ENCODE results near the gene NRXN3. TPM values are rescaled to one million over a fixed set of nuclear protein-coding genes. Genes with fewer than 3 reads are reported as not detected.

NRXN3 gene
- total and polyA plus RNA-seq, 2 of the 13 experiments (the other 11 are each of a cell fraction or from before 2014, with no cell fraction given) = 0.03 TPM; not detected in 1

- H3K4me1 ChIP-seq (ENCODE audit: insufficient read depth, low read length) = peaks cover 12% of the 10 kb centered on the region; the same call in 1 of the 2 replicates
- no peaks in the 10 kb centered on the region for H3K36me3 ChIP-seq (replicated peaks in 1 of 2; ENCODE audit: control insufficient read depth in 1 of 2, insufficient read depth in 2 of 2, low read length in 2 of 2)
- H3K79me2 ChIP-seq (ENCODE audit: insufficient read depth, low read length) = no peaks in the 10 kb centered on the region
- intact Hi-C loops (cut with micrococcal nuclease; ENCODE audit: unreplicated experiment) = no loop called here
- no peak overlapping the region for H3K4me3 ChIP-seq (replicated peaks in 1 of 3; ENCODE audit: insufficient read depth in 1 of 3, low read depth in 2 of 3, low read length in 3 of 3)
- no peak for DNase-seq (ENCODE audit: low spot score)
- CTCF ChIA-PET (ENCODE audit: low intra/inter-chr PET ratio, low total read pairs) = no interaction called here
- in situ Hi-C loops (cut with HindIII; ENCODE audit: extremely low pct_ligation_motif_present, low pct_unique_long_range_greater_than_20kb) = no loop called here
- no peak overlapping the region for H3K4me2 ChIP-seq (ENCODE audit: low read depth, low read length)
- H3K27ac ChIP-seq (ENCODE audit: extremely low read length, insufficient read depth, low read length) = no peak overlapping the region
- no peak for ATAC-seq
- POLR2A ChIA-PET = no interaction called here
- no peak overlapping the region for H2AFZ ChIP-seq (ENCODE audit: low read length)
- no peaks in the 10 kb centered on the region for H4K20me1 ChIP-seq (ENCODE audit: insufficient read depth, low read length)
- peaks cover 16% of the 10 kb centered on the region for H3K9me3 ChIP-seq (ENCODE audit: low read length)
- WGBS (ENCODE audit: low lambda C conversion rate) = 1% methylated on average over 2 of the region's 2 CpGs
- H3K9ac ChIP-seq (ENCODE audit: insufficient read depth, low read depth, low read length) = no peak overlapping the region
- no peak for FAIRE-seq
- H3K27me3 ChIP-seq (ENCODE audit: control insufficient read depth in 1 of 2, insufficient read depth in 2 of 2, low read length in 2 of 2) = peaks cover 0 to 17% of the 10 kb centered on the region in 2 experiments; a peak in 3 of 5 replicates
- BruUV-seq (replicated peaks) = no TSS peak
- TF ChIP-seq MLLT10 (CRISPR knock-in tag; IDR thresholded peaks at IDR 0.05) (no peak), ZNF629 (CRISPR knock-in tag; conservative IDR thresholded peaks at IDR 0.05) (no peak), ZNF576 (CRISPR knock-in tag; IDR thresholded peaks at IDR 0.05) (no peak), ZBTB14 (CRISPR knock-in tag; IDR thresholded peaks at IDR 0.05) (no peak), ZNF569 (CRISPR knock-in tag; IDR thresholded peaks at IDR 0.05; ENCODE audit: borderline replicate concordance) (no peak), ZMAT3 (CRISPR knock-in tag; conservative IDR thresholded peaks at IDR 0.05) (no peak), CREB1 (IDR thresholded peaks at IDR 0.05) (no peak), CREB1 (CRISPR knock-in tag; IDR thresholded peaks at IDR 0.05) (no peak), HHEX (CRISPR knock-in tag; IDR thresholded peaks at IDR 0.05) (no peak), ZNF781 (CRISPR knock-in tag; IDR thresholded peaks at IDR 0.05; ENCODE audit: borderline replicate concordance, not compliant biosample characterization) (no peak), ZNF782 (CRISPR knock-in tag; IDR thresholded peaks at IDR 0.05; ENCODE audit: borderline replicate concordance) (no peak), ZNF264 (CRISPR knock-in tag; IDR thresholded peaks at IDR 0.05) (no peak)
- TF ChIP-seq, protein P1, sequence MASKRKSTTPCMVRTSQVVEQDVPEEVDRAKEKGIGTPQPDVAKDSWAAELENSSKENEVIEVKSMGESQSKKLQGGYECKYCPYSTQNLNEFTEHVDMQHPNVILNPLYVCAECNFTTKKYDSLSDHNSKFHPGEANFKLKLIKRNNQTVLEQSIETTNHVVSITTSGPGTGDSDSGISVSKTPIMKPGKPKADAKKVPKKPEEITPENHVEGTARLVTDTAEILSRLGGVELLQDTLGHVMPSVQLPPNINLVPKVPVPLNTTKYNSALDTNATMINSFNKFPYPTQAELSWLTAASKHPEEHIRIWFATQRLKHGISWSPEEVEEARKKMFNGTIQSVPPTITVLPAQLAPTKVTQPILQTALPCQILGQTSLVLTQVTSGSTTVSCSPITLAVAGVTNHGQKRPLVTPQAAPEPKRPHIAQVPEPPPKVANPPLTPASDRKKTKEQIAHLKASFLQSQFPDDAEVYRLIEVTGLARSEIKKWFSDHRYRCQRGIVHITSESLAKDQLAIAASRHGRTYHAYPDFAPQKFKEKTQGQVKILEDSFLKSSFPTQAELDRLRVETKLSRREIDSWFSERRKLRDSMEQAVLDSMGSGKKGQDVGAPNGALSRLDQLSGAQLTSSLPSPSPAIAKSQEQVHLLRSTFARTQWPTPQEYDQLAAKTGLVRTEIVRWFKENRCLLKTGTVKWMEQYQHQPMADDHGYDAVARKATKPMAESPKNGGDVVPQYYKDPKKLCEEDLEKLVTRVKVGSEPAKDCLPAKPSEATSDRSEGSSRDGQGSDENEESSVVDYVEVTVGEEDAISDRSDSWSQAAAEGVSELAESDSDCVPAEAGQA (IDR thresholded peaks at IDR 0.05; ENCODE audit: low read depth) = no peak
- TF ChIP-seq, protein P1 (CRISPR knock-in tag; IDR thresholded peaks at IDR 0.05; ENCODE audit: borderline replicate concordance) = no peak
- TF ChIP-seq, protein P2, sequence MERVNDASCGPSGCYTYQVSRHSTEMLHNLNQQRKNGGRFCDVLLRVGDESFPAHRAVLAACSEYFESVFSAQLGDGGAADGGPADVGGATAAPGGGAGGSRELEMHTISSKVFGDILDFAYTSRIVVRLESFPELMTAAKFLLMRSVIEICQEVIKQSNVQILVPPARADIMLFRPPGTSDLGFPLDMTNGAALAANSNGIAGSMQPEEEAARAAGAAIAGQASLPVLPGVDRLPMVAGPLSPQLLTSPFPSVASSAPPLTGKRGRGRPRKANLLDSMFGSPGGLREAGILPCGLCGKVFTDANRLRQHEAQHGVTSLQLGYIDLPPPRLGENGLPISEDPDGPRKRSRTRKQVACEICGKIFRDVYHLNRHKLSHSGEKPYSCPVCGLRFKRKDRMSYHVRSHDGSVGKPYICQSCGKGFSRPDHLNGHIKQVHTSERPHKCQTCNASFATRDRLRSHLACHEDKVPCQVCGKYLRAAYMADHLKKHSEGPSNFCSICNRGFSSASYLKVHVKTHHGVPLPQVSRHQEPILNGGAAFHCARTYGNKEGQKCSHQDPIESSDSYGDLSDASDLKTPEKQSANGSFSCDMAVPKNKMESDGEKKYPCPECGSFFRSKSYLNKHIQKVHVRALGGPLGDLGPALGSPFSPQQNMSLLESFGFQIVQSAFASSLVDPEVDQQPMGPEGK (CRISPR knock-in tag; IDR thresholded peaks at IDR 0.05) = no peak
Measured at GRCh38 chr14:79274641-79275291, 1104.6 kb downstream of the NRXN3 start.

Data from HepG2 (cell line).